ENCODE results near the gene DNAJC1.

Gene DNAJC1

DNA sequence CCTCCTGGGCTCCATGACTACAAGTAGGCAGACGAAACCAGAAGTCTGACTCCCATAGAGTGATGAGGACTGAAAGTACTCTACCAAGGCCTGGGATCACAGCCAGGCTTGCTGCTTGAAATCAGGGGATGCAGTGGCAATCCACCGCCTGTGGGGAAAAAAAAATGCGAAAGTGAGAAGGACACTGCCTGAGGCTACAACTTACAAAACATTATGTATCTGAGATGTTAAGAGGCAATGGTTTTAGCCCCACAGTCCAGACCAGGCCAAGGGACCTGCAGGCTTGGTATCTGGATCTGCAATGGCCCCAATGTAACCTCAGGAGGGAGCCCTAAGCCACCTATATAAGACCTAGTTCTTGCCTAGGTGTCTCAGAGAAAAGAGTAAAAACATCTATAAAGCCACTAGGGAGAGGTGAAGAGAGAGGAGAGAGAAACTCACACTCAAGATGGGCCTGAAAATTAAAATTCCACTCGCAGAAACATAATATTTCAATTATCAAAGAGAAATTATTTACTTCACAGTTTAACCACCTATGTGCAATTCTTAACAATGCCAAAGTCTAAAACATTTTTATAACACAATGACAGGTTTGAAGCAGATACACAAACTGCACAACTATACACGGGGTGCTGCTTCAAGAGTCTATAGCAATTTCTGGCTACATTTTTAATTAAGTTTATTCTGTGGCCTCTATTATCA lies 13.9 kb downstream of the DNAJC1 start:
- Histone ChIP-seq H3K4me3 (no peak overlapping the region), H3K27ac (no peak overlapping the region)
- TF ChIP-seq, protein P1, sequence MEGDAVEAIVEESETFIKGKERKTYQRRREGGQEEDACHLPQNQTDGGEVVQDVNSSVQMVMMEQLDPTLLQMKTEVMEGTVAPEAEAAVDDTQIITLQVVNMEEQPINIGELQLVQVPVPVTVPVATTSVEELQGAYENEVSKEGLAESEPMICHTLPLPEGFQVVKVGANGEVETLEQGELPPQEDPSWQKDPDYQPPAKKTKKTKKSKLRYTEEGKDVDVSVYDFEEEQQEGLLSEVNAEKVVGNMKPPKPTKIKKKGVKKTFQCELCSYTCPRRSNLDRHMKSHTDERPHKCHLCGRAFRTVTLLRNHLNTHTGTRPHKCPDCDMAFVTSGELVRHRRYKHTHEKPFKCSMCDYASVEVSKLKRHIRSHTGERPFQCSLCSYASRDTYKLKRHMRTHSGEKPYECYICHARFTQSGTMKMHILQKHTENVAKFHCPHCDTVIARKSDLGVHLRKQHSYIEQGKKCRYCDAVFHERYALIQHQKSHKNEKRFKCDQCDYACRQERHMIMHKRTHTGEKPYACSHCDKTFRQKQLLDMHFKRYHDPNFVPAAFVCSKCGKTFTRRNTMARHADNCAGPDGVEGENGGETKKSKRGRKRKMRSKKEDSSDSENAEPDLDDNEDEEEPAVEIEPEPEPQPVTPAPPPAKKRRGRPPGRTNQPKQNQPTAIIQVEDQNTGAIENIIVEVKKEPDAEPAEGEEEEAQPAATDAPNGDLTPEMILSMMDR (IDR thresholded peaks at IDR 0.05), result no peak
- no peak for DNase-seq (ENCODE audit: low spot score)

DNA sequence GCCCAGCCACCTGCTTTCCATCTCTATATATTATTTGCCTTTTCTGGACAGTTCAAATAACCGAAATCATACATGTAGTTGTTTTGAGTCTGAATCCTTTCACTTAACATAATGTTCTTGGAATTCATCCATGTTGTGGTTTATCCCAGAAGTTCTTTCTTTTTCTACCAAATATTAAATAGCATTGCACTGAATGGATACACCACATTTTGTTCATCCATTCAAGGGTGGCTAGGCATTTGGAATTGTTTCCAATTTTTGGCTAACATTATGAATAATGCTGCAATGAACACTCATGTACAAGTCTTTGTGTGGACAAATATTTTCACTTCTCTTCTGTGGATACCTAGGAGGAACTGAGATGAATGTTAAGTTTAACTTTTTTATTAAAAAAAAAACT lies 18.0 kb downstream of the DNAJC1 start:
- no peak overlapping the region for H3K27ac ChIP-seq
- TF ChIP-seq, protein P1 (IDR thresholded peaks at IDR 0.05), result no peak
- no peak for DNase-seq (ENCODE audit: low spot score)
- no peak overlapping the region for H3K4me3 ChIP-seq

DNA sequence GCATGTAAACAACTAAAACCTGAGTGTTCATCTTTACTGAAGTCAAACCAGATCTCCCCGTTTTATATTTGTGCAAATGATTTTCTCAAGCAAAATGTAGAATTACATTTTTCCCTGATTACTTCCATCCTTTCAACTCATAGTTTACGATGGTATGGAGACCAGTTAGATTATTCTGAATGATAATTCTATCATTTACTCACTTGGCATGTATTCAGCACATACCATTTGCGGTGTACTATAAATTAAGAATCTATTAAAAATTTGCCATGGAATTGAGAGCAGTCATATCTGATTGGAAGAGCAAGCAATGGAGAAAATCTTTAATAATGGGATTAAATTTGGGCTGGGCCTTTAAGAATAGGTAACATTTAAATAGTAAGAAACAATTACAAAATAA lies 22.4 kb downstream of the DNAJC1 start:
- TF ChIP-seq, protein P1 (IDR thresholded peaks at IDR 0.05), result no peak
- H3K27ac ChIP-seq, result no peak overlapping the region
- no peak for DNase-seq (ENCODE audit: low spot score)
- no peak overlapping the region for H3K4me3 ChIP-seq

- DNase-seq (ENCODE audit: low spot score), result no peak
- H3K27ac ChIP-seq, result no peak overlapping the region
- no peak overlapping the region for H3K4me3 ChIP-seq
- TF ChIP-seq, protein P1 (IDR thresholded peaks at IDR 0.05), result no peak
Observed at GRCh38 chr10:21980691-21981090, 22.8 kb downstream of the DNAJC1 start.

DNA sequence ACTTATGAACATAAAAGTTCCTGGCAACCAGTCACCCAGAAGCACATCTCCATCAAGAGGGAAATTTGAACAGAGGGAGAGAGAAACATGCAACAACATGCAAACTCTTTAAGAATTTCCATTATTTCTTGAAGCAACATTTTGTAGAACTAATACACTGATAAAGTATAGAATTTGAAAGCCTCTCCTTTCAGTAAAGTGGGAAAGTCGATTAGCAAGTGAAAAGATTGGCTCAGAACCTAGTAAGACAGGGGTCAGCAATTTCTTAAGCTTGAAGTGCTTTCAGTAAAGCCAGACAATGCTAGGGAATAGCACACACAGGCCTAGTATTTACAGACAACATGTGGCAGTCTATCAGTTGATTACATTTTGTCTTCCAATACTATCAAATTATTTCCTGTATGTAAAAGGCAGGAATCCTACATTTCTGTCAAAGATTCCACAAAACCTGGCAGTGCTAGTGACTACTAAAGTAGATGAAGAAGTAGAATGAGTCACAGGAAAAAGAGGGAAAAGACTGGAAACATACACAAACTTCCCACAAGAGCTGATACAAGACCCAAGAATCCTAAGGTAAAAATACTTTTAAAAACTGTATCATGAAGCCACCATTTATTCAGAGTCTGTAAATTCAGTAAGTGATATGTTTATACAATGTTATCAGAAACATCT lies 25.2 kb downstream of the DNAJC1 start:
- no peak overlapping the region for H3K4me3 ChIP-seq
- TF ChIP-seq, protein P1 (IDR thresholded peaks at IDR 0.05), result no peak
- DNase-seq (ENCODE audit: low spot score), result no peak

DNA sequence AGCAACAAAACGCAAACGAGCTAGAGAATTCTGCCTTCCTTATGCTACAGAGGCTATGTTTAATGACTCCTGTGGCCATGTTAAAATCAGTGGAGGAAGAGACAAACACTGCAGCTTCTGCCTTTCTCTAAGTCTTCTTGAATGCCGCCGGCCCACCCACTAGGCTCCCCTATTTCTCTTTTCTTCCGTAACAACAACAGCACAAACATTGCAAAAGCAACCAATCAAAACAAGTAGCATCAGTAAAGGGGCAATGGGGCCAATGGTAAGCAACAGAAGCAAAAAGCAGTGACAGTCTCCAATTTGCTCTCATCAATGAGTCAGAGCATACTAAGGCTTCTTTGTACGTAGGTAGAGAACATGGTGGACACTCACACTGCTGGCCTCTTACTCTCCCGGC lies 26.8 kb downstream of the DNAJC1 start:
- TF ChIP-seq, protein P1 (IDR thresholded peaks at IDR 0.05), result no peak
- no peak overlapping the region for H3K27ac ChIP-seq
- H3K4me3 ChIP-seq, result no peak overlapping the region
- no peak for DNase-seq (ENCODE audit: low spot score)

More for the DNA sequence above, 25.2 kb downstream of the DNAJC1 start:
- no peak overlapping the region for H3K27ac ChIP-seq

DNA sequence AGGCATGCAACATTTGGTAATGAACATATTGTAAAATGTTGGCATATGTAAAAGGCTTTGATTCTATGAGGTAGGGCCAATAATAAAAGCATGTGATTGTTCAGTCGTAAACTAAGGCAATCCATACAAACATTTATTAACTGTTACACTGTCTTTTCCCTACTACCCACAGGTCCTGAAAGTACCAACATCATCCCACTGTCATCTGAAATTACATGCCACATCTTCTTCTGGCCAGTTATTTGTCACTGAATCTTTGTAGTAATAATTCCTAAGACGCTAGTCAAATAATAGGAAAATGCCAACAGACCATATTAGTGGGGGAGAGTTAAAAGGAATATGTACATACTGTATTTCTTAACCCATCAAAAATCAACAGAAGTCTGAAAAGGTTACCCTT lies 27.2 kb downstream of the DNAJC1 start:
- DNase-seq (ENCODE audit: low spot score), result no peak
- Histone ChIP-seq H3K4me3 (no peak overlapping the region), H3K27ac (no peak overlapping the region)
- TF ChIP-seq, protein P1 (IDR thresholded peaks at IDR 0.05), result no peak
